Left colon (tissue), 2 donors: Measurements from ENCODE around the gene CALHM3. TPM values are rescaled to one million over a fixed set of nuclear protein-coding genes. Genes with fewer than 3 reads are reported as not detected.

Source experiments
- ATAC-seq: fragments of 200-7000 bp; cut with Tn5 transposase; one replicate; pipeline ENCODE4 v1.9.1; 2020; ENCODE audit warnings: mild to moderate bottlenecking, moderate library complexity
- DNase-seq, 2 donors: peaks; one replicate each; pipeline ENCODE4 v3.0.0-alpha.2; 2020
- intact Hi-C, 2 donors: fragments of 100-400 bp; cut with DNase I in 1 of 2; cut with micrococcal nuclease in 1 of 2; formaldehyde crosslinking; loops; one replicate each; pipeline versions ENCODE4 v1.11.2 to v1.14.0; 2022; cut with DNase I, micrococcal nuclease
- total RNA-seq, 2 donors: library from RNA; stranded (reverse); fragmentation: NEBNext Ultra II Directional; extraction: Animal tissue kit (Norgen Biotek cat#: 25700); gene quantifications; one replicate each; pipeline ENCODE4 v1.2.1, GENCODE V29; 2021
- donor health status: DM: no; HTN: no; CAD: no.
- donor health status: DM: yes; HTN: yes; CAD: no.

CALHM3 gene
- total RNA-seq, 2 donors from 2014 or later, result not detected

GRCh38 chr10:103481974-103482531, 3.0 kb upstream of the CALHM3 start:
- DNase-seq (no peak), ATAC-seq (peak; percentile 58)
- intact Hi-C loops, result loop anchor here in 1 of 2 donors (5.0 kb wide), 1 partner anchor 65 kb away; no protein-coding TSS in a partner anchor

DNA sequence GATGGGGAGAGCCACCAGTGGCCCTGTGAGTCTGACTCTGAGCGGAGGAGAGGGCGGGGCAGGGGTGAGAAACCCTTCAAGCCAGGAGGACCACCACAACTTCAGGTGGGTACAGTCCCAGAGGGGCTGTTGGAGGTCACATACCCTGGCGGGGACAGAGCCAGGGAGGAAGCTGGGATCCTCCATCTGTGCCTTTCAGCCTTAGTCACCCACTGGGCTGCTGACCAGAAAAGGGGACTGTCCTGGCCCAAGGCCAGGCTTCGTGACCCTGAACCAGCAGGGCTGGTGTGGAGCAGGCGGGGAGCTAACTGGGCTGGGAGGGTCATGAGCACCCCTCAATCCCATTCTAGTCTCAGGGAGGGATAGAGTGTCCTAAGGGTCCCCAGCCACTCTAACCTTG, 1.5 kb upstream of the CALHM3 start:
- DNase-seq (no peak), ATAC-seq (no peak)
- intact Hi-C loops, result loop anchor here in 1 of 2 donors (5.0 kb wide), 1 partner anchor 63 kb away; no protein-coding TSS in a partner anchor

GRCh38 chr10:103478671-103479070, 369 bp downstream of the CALHM3 start:
- no peak for ATAC-seq

DNA sequence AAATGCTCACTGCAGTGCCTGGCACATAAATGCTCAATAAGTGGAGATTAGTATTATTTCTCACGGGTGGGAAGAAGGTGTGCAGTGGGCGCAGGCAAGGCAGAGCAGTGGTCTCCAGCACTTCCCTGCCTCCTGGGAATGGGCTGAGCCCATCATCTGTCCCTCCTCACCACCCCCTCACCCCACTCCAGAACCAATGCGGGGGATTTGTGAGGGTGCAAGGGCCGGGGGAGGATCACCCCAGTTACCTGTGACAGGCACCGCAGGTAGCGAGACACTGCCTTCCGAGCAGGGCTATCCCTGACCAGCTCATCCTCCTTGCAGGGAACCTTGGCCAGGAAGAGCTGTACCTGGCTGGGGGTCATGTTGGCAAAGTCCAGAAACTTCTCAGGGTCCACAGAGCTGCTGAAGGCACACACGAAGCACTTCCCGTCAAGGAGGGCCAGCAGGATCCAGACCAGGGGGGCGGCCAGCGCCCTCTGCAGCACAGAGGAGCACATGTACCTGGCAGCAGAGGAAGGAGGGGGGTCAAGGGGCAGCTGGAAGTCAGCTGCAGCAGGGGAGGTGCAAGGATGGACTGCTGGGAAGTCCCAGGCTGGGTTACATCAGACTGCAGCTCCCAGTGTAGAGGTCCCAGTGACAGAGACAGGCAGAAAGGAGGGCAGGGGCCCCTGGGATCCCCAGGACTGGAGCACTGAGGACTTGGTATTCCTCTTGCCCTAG, 2.8 kb downstream of the CALHM3 start:
- intact Hi-C loops, result no loop called here
- ATAC-seq (peak; percentile 27), DNase-seq (no peak)

More at GRCh38 chr10:103478671-103479070, 369 bp downstream of the CALHM3 start:
- intact Hi-C loops, result no loop called here
- no peak for DNase-seq

DNA sequence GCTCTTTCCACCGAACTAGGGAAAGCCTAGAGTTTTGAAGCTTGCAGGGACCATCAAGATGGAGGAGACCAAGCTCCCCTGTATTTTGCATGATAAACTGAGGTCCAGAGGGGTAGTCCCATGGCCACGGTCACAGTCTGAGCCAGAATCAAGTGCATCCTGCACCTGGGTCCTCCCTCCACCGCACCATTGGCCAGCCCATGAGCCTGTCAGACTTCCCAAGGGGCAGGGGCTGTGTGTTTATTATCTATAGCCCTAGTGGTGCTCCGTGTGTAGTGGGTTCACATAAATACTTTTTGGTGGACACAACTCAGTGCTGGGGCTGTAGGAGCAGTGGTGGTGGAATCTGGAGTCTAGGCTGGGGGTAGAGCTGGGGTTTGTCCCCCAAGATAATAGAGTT, 3.6 kb downstream of the CALHM3 start:
- intact Hi-C loops, result no loop called here
- ATAC-seq (no peak), DNase-seq (no peak)

- intact Hi-C loops, result no loop called here
- ATAC-seq, result no peak
- DNase-seq, result no peak
Observed at GRCh38 chr10:103474077-103474476, 5.0 kb downstream of the CALHM3 start.

DNA sequence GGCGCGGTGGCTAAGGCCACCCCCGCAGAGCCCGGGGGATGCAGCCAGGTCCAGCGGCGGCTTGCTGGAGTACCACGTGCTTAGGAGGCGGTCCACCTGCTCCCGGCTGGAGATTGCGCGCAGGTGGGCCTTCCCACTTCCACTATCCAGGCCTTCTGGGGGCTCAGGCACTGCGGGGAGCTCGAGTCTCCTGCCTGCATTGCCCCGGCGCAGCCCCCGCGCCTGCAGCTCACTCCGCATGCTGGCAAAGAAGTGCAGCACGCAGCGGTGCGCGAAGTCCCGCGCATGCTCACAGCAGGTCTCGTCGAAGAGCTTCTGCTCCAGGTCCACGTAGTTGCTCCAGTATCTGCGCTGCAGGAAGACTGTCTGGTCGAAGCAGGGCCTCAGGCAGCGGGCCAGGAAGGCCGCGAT, 5.8 kb downstream of the CALHM3 start:
- DNase-seq (no peak), ATAC-seq (no peak)
- intact Hi-C loops, result no loop called here

DNA sequence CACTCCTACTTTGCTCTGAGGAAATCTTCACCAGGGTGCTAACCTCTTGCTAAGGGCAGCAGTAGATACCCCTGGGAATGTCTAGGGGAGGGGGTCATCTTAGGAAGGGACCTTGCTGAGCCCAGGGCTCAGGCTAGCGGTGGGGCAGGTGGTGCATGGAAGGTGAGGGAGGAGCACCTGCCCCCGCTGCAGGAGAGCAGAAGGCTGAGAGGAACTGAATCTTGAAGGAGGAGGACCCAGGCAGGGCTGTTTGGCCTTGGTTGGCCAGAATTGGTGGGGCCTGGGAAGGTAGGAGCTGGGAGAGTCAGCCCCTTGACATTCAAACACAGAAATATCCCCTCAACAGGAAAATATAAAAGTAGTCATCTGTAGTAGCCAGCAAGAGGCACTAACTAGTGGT, 7.0 kb downstream of the CALHM3 start:
- ATAC-seq, result no peak
- DNase-seq, result no peak
- intact Hi-C loops, result no loop called here

DNA sequence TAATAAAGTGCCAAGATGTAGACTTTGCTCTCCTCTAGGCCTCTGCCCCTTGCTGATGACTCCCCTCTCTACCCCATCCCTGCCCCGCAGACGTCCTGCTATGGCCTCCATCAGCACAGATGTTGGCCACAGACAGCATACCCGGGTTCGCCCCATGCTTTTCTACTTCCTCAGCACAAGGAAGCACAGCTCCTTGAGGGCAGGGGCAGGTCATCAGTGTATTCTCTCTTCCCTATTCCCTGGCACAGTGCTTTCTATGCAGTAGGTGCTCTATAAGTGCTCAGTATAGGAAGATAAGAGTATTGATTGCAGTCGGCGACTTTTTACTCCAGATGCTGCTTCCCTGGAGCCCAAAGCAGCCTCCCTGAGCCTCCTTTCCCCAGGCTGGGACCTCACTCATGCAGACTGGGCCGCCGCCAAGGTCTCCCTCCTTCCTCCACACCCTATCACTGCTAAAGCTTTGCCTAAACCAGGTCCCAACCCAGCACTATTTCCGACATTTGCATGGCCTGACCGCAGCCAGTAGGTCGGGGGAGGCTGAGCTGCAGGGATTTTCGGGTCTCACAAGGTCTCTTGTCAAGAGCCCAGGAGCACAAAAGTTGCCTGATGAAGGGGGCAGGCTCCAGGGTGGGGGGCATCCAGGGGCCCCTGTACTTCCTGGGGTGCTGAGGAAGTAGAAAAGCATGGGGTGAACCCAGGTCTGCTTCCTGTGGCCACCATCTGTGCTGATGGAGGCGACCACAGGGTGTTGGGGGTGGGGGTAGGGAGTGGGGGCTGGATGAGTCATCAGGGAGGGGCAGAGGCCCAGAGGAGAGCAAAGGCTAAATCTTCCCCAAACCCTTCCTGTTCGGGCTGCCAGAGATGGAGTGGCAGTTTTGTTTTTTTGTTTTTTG, 8.0 kb downstream of the CALHM3 start:
- ATAC-seq (peak; percentile 67), DNase-seq (peak; percentile 57 to 64)
- intact Hi-C loops, result no loop called here

DNA sequence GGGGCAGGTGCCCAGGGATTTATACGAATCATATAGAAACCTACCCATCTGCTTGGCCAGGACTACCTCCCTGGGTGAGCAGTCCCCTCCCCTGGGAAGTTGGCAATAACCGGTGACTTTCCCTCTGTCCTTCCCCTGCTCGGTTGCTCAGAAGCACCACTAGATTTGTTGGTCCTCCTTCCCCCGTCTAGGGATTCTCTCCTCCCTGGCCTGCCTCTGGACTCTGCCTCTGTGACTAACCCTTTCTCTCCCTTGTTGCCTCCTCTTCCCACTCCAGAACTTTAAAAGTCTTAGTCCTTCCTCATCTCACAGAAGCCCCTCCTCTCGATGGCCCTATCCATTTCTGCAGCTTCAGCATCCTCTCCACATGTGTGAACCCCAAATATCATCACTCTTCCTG, 9.8 kb downstream of the CALHM3 start:
- ATAC-seq (no peak), DNase-seq (no peak)
- intact Hi-C loops, result no loop called here

- ATAC-seq, result no peak
- intact Hi-C loops, result no loop called here
- no peak for DNase-seq
Observed at GRCh38 chr10:103467406-103467805, 11.6 kb downstream of the CALHM3 start.

DNA sequence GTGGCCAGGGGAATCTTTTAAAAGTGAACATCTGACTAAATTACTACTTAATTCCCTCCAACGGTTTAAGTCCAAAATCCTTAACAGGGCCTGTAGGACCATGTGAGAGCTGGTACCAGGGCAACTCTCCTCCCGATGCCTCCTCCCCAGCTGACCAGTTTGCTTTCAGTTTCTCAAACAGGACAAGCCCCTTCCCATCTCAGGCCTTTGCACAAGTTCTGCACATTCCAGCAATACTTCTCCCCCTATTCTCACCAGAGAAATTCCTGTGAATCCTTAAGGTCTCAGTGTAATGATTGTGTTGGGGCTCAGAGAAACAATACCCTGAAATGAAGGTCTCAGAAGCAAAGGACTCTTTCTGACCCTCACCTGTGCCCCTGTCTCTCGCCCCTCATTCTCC, 12.3 kb downstream of the CALHM3 start:
- intact Hi-C loops, result no loop called here
- ATAC-seq (no peak), DNase-seq (no peak)

DNA sequence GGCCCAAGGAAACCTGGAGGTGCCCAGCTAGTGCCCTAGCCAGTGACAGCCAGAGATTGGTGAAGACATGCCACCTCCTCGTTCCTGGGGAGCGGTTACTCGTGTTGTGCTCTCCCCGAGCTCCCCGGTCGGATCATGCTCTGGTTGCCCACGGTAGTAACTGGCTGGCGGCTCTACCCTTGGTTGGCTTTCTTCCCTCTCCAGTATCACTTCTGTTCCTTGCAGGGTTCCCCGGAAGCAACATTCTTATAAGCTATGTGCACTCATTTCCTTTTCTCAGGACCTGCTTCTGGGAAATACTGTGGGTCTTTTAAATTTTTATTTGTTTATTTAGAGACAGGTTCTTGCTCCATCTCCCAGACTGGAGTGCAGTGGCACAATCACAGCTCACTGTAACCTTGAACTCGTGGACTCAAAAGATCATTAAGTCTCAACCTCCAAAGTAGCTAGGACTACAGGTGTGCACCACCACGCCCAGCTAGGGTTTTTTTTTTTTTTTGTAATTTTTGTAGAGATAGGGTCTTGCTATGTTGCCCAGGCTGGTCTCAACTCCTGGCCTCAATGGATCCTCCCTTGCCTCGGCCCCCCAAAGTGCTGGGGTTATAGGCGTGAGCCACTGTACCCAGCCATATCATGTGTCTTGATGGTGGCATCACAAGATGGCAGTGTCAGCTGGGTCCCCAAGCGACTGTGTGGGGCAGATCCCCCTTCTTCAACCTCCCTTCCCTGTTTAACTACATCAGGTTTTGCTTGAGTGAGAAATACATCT, 13.4 kb downstream of the CALHM3 start:
- ATAC-seq (no peak), DNase-seq (no peak)
- intact Hi-C loops, result no loop called here

DNA sequence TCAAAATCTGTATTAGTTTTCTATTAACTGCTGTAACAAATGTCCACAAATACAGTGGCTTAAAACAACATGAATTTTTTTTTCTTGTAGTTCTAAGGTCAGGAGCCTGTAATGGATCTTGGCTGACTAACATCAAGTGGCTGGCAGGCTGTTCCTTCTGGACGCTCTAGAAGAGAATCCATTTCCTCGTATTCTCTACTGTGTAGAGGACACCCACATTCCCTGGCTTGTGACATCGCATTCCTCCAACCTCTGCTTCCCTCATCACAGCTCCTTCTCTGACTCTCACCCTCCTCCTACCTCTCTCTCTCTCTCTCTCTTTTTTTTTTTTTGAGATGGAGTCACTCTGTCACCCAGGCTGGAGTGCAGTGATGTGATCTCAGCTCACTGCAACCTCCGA, 15.5 kb downstream of the CALHM3 start:
- intact Hi-C loops, result no loop called here
- DNase-seq, result no peak
- ATAC-seq, result no peak

GRCh38 chr10:103459615-103460014, 19.4 kb downstream of the CALHM3 start:
- DNase-seq (no peak), ATAC-seq (no peak)
- intact Hi-C loops, result no loop called here

DNA sequence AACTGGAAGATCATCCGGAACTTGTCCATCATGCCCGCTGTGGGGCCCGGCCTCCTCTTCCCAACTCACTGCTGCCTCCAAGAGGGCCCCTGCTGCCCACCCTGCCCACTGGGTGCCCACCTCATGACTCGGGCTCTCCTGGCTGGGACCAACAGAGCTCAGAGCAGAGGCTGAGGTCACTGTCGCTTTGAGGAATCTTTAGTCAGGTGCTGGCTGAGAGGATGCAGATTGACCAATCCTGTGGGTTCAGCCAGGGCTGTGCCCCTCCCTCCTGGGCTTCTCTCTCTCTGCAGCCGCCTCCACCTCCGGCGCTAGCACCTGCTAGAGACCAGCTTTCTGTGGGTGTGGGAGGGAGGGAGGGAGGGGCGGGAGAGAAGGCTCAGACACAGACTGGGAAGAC, 20.3 kb downstream of the CALHM3 start, which contains the start of gene CALHM1:
CALHM1 (minus strand) TSS at position 181 of the 400 bp plus-strand sequence; CDS start at position 32, 149 bp downstream.
- peak; percentile 58 for ATAC-seq
- no peak for DNase-seq
- intact Hi-C loops, result no loop called here

- DNase-seq (no peak), ATAC-seq (no peak)
- intact Hi-C loops, result no loop called here
Observed at GRCh38 chr10:103457896-103458583, 21.0 kb downstream of the CALHM3 start.

GRCh38 chr10:103457176-103457712, 21.8 kb downstream of the CALHM3 start:
- no peak for DNase-seq
- intact Hi-C loops, result no loop called here
- ATAC-seq, result no peak
